SK-N-SH treated with all-trans-retinoic acid at 6 μM for 48 hours (cell line): ENCODE measurements around the gene PRSS27.
A peak's percentile ranks its signal among the peaks of the same experiment; 100 is the strongest.

Experiments used
- ATAC-seq: fragments of 200-7000 bp; cut with Tn5 transposase; 3 replicates; pipeline ENCODE4 v1.9.1; 2020; ENCODE audit warnings: mild to moderate bottlenecking, moderate library complexity
- ARNTL ChIP-seq: fragments of 450-650 bp; formaldehyde crosslinking; IDR thresholded peaks from 2 replicates; pipeline ENCODE4 v1.5.0; 2020; ENCODE audit warnings: low read depth, mild to moderate bottlenecking, moderate library complexity, borderline replicate concordance
- ESRRG ChIP-seq: fragments of 250-450 bp; sonication (Bioruptor Pico); IDR thresholded peaks from 2 replicates; pipeline ENCODE4 v1.6.1; 2021; ENCODE audit warnings: mild to moderate bottlenecking
- GLIS3 ChIP-seq: fragments of 250-450 bp; sonication (Bioruptor Pico); IDR thresholded peaks from 2 replicates; pipeline ENCODE4 v1.5.0; 2020; ENCODE audit warnings: mild to moderate bottlenecking, moderate library complexity
- OSR1 ChIP-seq: fragments of 250-450 bp; sonication (Bioruptor Pico); IDR thresholded peaks from 2 replicates; pipeline ENCODE4 v1.8.0; 2022; ENCODE audit warnings: moderate library complexity, mild to moderate bottlenecking, inconsistent platforms
- PPARA ChIP-seq: fragments of 250-450 bp; sonication (Bioruptor Pico); IDR thresholded peaks from 2 replicates; pipeline ENCODE4 v1.5.0; 2020; ENCODE audit warnings: mild to moderate bottlenecking, borderline replicate concordance
- SNAI2 ChIP-seq: fragments of 250-450 bp; sonication (Bioruptor Pico); IDR thresholded peaks from 2 replicates; pipeline ENCODE4 v1.5.0; 2020; ENCODE audit warnings: mild to moderate bottlenecking, moderate library complexity
- TCF4 ChIP-seq: fragments of 250-450 bp; sonication (Bioruptor Pico); IDR thresholded peaks from 2 replicates; pipeline ENCODE4 v1.8.0; 2021; ENCODE audit warnings: mild to moderate bottlenecking, moderate library complexity, borderline replicate concordance
- TOX ChIP-seq: fragments of 250-450 bp; sonication (Bioruptor Pico); IDR thresholded peaks from 2 replicates; pipeline ENCODE4 v1.8.0; 2021; ENCODE audit warnings: mild to moderate bottlenecking, moderate library complexity, borderline replicate concordance
- ZFP3 ChIP-seq: fragments of 250-450 bp; sonication (Bioruptor Pico); IDR thresholded peaks from 2 replicates; pipeline ENCODE4 v1.5.0; 2020; ENCODE audit warnings: mild to moderate bottlenecking, moderate library complexity
- ZFP30 ChIP-seq: fragments of 450-650 bp; formaldehyde crosslinking; IDR thresholded peaks from 2 replicates; pipeline ENCODE4 v1.5.0; 2022; ENCODE audit warnings: mild to moderate bottlenecking, moderate library complexity
- ZNF565 ChIP-seq: fragments of 450-650 bp; formaldehyde crosslinking; conservative IDR thresholded peaks from 2 replicates; pipeline ENCODE4 v1.5.0; 2020; ENCODE audit warnings: low read depth, mild to moderate bottlenecking, moderate library complexity
- ZNF70 ChIP-seq: fragments of 450-650 bp; formaldehyde crosslinking; IDR thresholded peaks from 2 replicates; pipeline ENCODE4 v1.5.0; 2020; ENCODE audit warnings: mild to moderate bottlenecking, moderate library complexity
- TF ChIP-seq, protein P1 (sequence below): fragments of 250-450 bp; sonication (Bioruptor Pico); IDR thresholded peaks from 2 replicates; pipeline ENCODE4 v1.8.0; 2021; ENCODE audit warnings: low read depth, mild to moderate bottlenecking, moderate library complexity, borderline replicate concordance
- TF ChIP-seq, protein P2 (sequence below): fragments of 250-450 bp; sonication (Bioruptor Pico); IDR thresholded peaks from 2 replicates; pipeline ENCODE4 v1.5.1; 2020; ENCODE audit warnings: low read depth, mild to moderate bottlenecking, moderate library complexity
- TF ChIP-seq, protein P3 (sequence below): fragments of 250-450 bp; sonication (Bioruptor Pico); IDR thresholded peaks from 2 replicates; pipeline ENCODE4 v1.8.0; 2020; ENCODE audit warnings: mild to moderate bottlenecking, moderate library complexity, borderline replicate concordance
- TF ChIP-seq, protein P4 (sequence below): fragments of 250-450 bp; sonication (Bioruptor Pico); IDR thresholded peaks from 2 replicates; pipeline ENCODE4 v1.5.0; 2020; ENCODE audit warnings: mild to moderate bottlenecking, moderate library complexity
- TF ChIP-seq, protein P5 (sequence below): fragments of 250-450 bp; sonication (Bioruptor Pico); IDR thresholded peaks from 2 replicates; pipeline ENCODE4 v1.5.1; 2021; ENCODE audit warnings: mild to moderate bottlenecking, moderate library complexity

The PRSS27 gene

DNA sequence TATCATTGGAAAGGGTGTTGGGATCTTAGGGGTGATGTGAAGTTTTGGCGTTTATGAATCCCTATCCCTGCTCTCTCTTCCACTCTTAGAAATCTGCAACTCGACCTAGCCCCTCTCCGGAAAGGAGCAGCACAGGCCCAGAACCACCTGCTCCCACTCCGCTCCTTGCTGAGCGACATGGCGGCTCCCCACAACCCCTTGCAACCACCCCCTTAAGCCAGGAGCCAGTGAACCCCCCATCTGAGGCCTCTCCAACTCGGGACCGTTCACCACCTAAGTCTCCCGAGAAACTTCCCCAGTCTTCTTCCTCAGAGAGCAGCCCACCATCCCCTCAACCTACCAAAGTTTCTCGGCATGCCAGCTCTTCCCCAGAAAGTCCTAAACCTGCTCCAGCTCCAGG, 41.4 kb upstream of the PRSS27 start:
- no peak for ATAC-seq

DNA sequence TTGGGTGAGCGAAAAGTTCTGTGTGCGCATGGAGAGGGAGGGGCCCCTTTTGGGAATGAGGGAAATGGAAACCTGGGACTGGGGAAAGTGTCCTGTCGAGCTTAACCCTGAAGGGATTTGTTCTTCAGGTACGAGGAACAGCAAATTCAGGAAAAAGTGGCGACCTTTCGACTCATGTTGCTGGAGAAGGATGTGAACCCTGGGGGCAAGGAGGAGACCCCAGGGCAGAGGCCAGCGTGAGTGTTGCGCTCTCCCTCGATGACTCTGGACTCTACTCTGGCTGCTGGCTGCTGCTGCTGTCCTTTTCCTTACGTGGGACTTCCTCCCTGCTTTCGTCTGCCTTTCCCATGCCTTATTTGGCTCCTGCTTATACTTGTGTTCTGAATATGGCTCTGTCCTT, 37.3 kb upstream of the PRSS27 start:
- no peak for ATAC-seq
- TF ChIP-seq OSR1 (no peak), ARNTL (CRISPR knock-in tag) (no peak), PPARA (CRISPR knock-in tag) (no peak), ZNF70 (CRISPR knock-in tag) (no peak), ZNF565 (CRISPR knock-in tag) (no peak), SNAI2 (CRISPR knock-in tag) (no peak)
- TF ChIP-seq, protein P1, sequence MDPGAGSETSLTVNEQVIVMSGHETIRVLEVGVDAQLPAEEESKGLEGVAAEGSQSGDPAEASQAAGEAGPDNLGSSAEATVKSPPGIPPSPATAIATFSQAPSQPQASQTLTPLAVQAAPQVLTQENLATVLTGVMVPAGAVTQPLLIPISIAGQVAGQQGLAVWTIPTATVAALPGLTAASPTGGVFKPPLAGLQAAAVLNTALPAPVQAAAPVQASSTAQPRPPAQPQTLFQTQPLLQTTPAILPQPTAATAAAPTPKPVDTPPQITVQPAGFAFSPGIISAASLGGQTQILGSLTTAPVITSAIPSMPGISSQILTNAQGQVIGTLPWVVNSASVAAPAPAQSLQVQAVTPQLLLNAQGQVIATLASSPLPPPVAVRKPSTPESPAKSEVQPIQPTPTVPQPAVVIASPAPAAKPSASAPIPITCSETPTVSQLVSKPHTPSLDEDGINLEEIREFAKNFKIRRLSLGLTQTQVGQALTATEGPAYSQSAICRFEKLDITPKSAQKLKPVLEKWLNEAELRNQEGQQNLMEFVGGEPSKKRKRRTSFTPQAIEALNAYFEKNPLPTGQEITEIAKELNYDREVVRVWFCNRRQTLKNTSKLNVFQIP = no peak
- TF ChIP-seq, protein P2, sequence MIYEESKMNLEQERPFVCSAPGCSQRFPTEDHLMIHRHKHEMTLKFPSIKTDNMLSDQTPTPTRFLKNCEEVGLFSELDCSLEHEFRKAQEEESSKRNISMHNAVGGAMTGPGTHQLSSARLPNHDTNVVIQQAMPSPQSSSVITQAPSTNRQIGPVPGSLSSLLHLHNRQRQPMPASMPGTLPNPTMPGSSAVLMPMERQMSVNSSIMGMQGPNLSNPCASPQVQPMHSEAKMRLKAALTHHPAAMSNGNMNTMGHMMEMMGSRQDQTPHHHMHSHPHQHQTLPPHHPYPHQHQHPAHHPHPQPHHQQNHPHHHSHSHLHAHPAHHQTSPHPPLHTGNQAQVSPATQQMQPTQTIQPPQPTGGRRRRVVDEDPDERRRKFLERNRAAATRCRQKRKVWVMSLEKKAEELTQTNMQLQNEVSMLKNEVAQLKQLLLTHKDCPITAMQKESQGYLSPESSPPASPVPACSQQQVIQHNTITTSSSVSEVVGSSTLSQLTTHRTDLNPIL (CRISPR knock-in tag) = no peak
- TF ChIP-seq, protein P3, sequence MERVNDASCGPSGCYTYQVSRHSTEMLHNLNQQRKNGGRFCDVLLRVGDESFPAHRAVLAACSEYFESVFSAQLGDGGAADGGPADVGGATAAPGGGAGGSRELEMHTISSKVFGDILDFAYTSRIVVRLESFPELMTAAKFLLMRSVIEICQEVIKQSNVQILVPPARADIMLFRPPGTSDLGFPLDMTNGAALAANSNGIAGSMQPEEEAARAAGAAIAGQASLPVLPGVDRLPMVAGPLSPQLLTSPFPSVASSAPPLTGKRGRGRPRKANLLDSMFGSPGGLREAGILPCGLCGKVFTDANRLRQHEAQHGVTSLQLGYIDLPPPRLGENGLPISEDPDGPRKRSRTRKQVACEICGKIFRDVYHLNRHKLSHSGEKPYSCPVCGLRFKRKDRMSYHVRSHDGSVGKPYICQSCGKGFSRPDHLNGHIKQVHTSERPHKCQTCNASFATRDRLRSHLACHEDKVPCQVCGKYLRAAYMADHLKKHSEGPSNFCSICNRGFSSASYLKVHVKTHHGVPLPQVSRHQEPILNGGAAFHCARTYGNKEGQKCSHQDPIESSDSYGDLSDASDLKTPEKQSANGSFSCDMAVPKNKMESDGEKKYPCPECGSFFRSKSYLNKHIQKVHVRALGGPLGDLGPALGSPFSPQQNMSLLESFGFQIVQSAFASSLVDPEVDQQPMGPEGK (CRISPR knock-in tag) = no peak

More for the DNA sequence above, 41.4 kb upstream of the PRSS27 start:
- TF ChIP-seq ZFP30 = no peak

DNA sequence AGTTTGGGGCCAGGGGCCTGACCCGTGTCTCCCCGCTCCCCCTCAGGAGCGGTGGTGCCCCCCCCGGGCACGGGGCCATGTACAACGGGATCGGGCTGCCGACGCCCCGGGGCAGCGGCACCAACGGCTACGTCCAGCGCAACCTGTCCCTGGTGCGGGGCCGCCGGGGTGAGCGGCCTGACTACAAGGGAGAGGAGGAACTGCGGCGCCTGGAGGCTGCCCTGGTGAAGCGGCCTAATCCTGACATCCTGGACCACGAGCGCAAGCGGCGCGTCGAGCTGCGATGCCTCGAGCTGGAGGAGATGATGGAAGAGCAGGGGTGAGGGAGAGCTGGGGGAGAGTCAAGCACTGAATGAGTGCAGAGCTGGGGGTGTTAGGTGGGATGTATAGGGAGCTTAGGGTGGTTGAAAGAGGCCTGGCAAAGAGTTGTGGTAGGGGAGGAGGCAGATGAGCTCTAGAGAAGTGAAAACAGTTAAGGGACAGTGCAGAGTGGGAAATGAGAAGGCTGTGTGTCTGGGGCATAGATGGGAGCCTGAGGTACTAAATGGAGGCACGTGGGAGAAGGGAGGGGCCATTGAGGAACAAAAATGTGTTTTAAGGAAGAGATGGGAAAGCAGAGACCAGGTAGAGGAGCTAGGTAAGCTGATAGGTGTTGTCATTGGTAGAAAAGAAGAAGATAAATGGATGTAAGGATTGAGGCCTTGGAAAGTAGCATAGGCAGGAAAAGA, 36.4 kb upstream of the PRSS27 start:
- TF ChIP-seq, protein P1 = no peak
- TF ChIP-seq TOX (CRISPR knock-in tag) (no peak), ZFP3 (CRISPR knock-in tag) (no peak), GLIS3 (no peak)
- ATAC-seq = no peak

DNA sequence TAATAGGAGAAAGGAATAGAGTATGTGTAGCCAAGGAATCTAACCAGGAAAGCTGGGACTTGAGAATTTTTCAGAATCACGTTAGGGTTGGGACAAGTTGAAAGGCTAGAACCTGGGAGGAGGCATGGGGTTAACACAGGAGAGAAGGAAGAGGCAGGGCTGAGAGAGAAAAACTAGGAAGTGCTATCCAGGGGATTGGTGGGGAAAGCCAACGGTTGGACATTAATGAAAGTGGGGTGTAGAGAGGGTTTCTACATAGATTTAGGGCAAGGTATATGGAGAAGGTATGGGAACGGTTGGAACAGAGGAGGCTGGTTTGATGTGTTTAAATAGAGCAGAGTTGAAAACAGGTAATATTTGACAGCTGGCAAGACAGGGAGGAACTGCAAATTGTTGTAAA, 35.1 kb upstream of the PRSS27 start:
- no peak for ATAC-seq
- no peak for TF ChIP-seq PPARA (CRISPR knock-in tag)
- TF ChIP-seq, protein P4, sequence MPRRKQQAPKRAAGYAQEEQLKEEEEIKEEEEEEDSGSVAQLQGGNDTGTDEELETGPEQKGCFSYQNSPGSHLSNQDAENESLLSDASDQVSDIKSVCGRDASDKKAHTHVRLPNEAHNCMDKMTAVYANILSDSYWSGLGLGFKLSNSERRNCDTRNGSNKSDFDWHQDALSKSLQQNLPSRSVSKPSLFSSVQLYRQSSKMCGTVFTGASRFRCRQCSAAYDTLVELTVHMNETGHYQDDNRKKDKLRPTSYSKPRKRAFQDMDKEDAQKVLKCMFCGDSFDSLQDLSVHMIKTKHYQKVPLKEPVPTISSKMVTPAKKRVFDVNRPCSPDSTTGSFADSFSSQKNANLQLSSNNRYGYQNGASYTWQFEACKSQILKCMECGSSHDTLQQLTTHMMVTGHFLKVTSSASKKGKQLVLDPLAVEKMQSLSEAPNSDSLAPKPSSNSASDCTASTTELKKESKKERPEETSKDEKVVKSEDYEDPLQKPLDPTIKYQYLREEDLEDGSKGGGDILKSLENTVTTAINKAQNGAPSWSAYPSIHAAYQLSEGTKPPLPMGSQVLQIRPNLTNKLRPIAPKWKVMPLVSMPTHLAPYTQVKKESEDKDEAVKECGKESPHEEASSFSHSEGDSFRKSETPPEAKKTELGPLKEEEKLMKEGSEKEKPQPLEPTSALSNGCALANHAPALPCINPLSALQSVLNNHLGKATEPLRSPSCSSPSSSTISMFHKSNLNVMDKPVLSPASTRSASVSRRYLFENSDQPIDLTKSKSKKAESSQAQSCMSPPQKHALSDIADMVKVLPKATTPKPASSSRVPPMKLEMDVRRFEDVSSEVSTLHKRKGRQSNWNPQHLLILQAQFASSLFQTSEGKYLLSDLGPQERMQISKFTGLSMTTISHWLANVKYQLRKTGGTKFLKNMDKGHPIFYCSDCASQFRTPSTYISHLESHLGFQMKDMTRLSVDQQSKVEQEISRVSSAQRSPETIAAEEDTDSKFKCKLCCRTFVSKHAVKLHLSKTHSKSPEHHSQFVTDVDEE (CRISPR knock-in tag) = no peak

DNA sequence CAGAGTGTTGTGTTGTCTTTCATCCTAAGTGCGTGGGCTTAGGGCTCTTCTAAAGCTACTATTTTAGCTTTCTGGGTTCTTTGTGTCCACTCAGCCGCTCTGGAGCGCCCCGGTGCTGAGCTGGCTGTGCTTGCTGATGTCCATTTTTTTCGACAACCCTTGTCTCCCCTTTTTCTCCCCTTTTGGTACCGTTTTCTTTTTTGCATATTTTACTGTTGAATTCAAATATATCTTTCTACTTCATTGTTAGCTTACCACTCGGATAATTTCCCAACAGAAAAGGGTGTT, 33.7 kb upstream of the PRSS27 start:
- TF ChIP-seq ZFP30 (no peak), TOX (CRISPR knock-in tag) (no peak), TCF4 (CRISPR knock-in tag) (no peak), PPARA (CRISPR knock-in tag) (no peak), ZFP3 (CRISPR knock-in tag) (no peak), ESRRG (CRISPR knock-in tag) (no peak), OSR1 (no peak)
- TF ChIP-seq, protein P5, sequence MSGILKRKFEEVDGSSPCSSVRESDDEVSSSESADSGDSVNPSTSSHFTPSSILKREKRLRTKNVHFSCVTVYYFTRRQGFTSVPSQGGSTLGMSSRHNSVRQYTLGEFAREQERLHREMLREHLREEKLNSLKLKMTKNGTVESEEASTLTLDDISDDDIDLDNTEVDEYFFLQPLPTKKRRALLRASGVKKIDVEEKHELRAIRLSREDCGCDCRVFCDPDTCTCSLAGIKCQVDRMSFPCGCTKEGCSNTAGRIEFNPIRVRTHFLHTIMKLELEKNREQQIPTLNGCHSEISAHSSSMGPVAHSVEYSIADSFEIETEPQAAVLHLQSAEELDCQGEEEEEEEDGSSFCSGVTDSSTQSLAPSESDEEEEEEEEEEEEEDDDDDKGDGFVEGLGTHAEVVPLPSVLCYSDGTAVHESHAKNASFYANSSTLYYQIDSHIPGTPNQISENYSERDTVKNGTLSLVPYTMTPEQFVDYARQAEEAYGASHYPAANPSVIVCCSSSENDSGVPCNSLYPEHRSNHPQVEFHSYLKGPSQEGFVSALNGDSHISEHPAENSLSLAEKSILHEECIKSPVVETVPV (CRISPR knock-in tag) = no peak
- 0 out of 3 replicates have a peak, but pooled peaks have one; percentile 13 for ATAC-seq
